Putamen (tissue), 1 donor: ENCODE data around the gene GPD1.
"Not testable (repeated sequence)": the region's sequence is repeated elsewhere in the genome, so short reads cannot be mapped to it uniquely, and the experiment has no call there.

Experiments
- DNase-seq: peaks from one replicate; pipeline ENCODE4 v3.0.0-alpha.2; 2016; ENCODE audit warnings: low spot score

The GPD1 gene

GRCh38 chr12:50127546-50127945 is 23.7 kb downstream of the GPD1 start:
- no peak for DNase-seq

DNA sequence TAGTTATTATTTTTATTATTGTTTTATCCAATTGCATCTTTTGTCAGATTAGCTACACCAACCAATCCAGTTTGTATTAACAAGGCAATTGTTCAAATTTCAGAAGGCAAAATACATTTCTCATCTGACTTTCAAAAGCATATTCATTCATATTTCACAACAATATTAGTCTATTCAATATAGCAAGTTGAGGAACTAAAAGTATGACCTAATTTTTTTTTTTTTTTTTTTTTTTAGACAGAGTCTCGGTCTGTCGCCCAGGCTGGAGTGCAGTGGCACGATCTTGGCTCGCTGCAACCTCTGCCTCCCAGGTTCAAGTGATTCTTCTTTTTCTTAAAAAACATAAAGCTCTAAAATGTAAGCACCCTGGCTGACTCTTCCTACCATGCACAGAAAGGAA is 25.5 kb downstream of the GPD1 start:
- DNase-seq: no peak

DNA sequence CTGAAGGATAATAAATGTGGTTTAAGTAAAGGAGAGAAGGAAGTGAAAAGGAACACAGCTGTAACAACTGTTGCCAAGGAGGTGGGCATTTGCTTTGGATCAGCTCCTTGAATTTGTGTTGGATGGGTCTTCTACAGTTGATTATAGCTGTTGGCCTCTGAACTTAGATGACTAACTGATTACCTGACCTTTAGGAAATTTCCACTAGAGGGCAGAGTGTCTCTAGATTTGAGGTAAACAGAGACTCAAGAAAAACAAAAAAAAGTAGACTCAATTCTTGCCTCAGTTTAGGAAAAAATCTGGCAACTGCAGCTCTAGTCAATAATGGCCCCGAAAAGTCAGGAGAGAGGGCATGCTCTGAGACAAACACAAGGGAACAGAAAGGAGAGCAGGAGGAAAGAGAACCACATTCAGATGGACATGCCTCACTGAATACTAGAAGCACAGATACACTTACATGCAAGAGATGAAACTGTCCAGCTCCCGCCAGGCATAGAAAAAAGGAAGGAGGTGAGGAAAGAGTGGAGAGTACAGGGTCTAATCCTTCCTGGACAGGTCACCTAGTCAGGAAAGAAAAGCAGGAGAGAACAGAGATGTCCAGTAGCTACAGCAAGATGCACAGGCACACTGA is 28.8 kb downstream of the GPD1 start:
- no peak for DNase-seq

DNA sequence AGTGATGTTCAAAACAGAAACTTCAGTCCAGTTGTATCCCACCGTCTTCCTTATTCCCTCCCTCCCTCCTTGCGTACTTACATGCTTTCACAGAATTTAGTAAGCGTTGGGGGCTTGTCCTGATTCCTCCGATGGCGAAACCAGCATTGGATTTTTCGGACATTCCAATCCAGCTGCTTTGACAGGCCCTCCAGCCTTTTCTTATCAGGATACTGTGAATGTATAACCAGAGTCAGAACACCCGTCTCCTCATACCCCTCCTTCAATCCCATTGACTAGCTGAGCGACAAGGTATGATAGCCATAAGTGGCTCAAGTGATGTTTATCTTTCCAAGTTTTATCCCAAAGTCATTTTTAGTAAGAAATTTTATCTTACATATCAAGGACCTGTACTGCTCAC is 39.2 kb downstream of the GPD1 start:
- DNase-seq: no peak

GRCh38 chr12:50145439-50145838 is 41.6 kb downstream of the GPD1 start:
- no peak for DNase-seq

GRCh38 chr12:50147281-50147680 is 43.5 kb downstream of the GPD1 start:
- no peak for DNase-seq

DNA sequence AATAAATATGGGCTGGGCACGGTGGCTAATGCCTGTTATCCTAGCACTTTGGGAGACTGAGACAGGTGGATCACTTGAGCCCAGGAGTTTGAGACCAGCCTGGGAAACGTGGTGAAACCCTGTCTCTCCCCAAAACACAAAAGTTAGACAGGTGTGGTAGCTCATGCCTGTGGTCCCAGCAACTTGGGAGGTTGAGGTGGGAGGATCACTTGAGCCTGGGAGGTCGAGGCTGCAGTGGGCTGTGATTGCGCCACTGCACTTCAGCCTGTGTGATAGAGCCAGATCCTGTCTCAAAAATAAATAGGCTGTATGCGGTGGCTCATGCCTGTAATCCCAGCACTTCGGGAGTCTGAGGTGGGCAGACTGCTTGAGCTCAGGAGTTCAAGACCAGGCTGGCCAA is 44.2 kb downstream of the GPD1 start:
- not testable (repeated sequence) for DNase-seq

GRCh38 chr12:50149311-50149710 is 45.5 kb downstream of the GPD1 start:
- DNase-seq: no peak

DNA sequence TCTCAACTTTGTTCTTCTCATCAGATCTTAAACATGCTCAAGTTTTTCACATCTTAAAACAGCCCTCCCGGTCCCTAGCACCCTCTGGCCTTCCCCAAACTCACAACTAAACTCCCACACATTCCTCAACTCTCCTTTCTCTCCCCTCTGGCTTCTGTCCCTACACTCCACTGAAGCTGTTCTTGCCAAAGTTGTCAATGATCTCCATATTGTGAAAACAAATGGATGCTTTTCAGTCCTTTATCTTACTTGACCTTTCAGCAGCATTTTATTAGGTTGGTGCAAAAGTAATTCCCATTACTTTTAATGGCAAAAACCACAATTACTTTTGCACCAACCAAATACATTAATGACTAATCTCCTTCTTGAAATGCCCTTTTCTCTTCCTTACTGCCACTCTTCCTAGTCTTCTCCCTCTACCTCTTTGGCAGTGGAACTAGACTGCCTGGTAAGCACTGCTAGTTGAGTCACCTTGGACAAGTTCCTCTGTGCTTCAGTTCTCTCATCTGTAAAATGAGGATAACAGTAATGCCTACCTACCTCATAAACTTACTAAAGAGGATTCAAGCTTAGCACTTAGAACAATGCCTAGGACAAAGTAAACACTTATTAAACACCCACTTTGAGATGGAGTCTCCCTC is 47.4 kb downstream of the GPD1 start:
- no peak for DNase-seq

GRCh38 chr12:50154947-50155346 is 51.1 kb downstream of the GPD1 start:
- not testable (repeated sequence) for DNase-seq

DNA sequence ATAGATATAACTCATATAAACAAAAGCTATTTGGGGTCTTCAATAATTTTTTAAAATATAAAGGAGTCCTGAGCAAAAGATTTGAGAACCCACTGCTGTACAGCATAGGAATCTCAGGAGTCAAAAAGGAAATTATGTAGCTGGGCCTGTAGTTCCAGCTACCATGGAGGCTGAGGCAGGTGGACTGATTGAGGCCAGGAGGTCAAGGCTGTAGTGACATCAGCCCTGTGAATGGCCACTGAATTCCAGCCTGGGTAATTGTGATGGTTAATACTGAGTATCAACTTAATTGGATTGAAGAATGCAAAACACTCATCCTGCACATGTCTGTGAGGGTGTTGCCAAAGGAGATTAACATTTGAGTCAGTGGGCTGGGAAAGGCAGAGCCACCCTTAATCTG is 52.8 kb downstream of the GPD1 start:
- DNase-seq: no peak

GRCh38 chr12:50157259-50157658 is 53.5 kb downstream of the GPD1 start:
- no peak for DNase-seq

- DNase-seq: no peak
These were observed 56.8 kb downstream of the GPD1 start for GRCh38 chr12:50160643-50161042.
